ENCODE results near the gene COX20. TPM values are rescaled to one million over a fixed set of nuclear protein-coding genes. Genes with fewer than 3 reads are reported as not detected.

COX20 gene
- total and polyA plus RNA-seq, 2 of the 13 experiments (the other 11 are each of a cell fraction or from before 2014, with no cell fraction given) = 34.4 to 95.8 TPM

- TF ChIP-seq ZBTB49 (CRISPR knock-in tag; IDR thresholded peaks at IDR 0.05; ENCODE audit: borderline replicate concordance) = no peak
- 0 out of 2 replicates have a peak, but pooled peaks have one; percentile 45 for TF ChIP-seq NAIF1 (CRISPR knock-in tag; IDR thresholded peaks at IDR 0.05; ENCODE audit: borderline replicate concordance)
- peak; percentile 82; the same call in 1 of the 2 replicates for TF ChIP-seq SMAD1 (CRISPR knock-in tag; IDR thresholded peaks at IDR 0.05; ENCODE audit: borderline replicate concordance, low read depth)
- peak; percentile 47; the same call in 1 of the 2 replicates for TF ChIP-seq HNF1B (CRISPR knock-in tag; IDR thresholded peaks at IDR 0.05)
- no peak for TF ChIP-seq ZNF33A (CRISPR knock-in tag; IDR thresholded peaks at IDR 0.05; ENCODE audit: borderline replicate concordance)
- TF ChIP-seq PHF8 (CRISPR knock-in tag; IDR thresholded peaks at IDR 0.05) = peak; percentile 77
- TF ChIP-seq ZNF235 (CRISPR knock-in tag; IDR thresholded peaks at IDR 0.05; ENCODE audit: borderline replicate concordance) = no peak
- TF ChIP-seq NFIC (IDR thresholded peaks at IDR 0.05; ENCODE audit: low read length) = no peak
- TF ChIP-seq NFIB (CRISPR knock-in tag; IDR thresholded peaks at IDR 0.05; ENCODE audit: borderline replicate concordance) = no peak
- no peak for TF ChIP-seq ZSCAN22 (CRISPR knock-in tag; IDR thresholded peaks at IDR 0.05)
- TF ChIP-seq BHLHE40 (IDR thresholded peaks at IDR 0.05; ENCODE audit: low read length) = peak; percentile 57; the same call in 1 of the 2 replicates
- no peak for TF ChIP-seq SMAD9 (CRISPR knock-in tag; IDR thresholded peaks at IDR 0.05)
- TF ChIP-seq NONO (IDR thresholded peaks at IDR 0.05) = no peak
- TF ChIP-seq NONO (CRISPR knock-in tag; conservative IDR thresholded peaks at IDR 0.05) = 0 out of 2 replicates have a peak, but pooled peaks have one; percentile 56
- TF ChIP-seq ZEB1 (IDR thresholded peaks at IDR 0.05; ENCODE audit: insufficient replicate concordance, low read depth) = peak; percentile 63
- TF ChIP-seq CBX2 (IDR thresholded peaks at IDR 0.05; ENCODE audit: low read depth, low read length) = no peak
- TF ChIP-seq CBX2 (CRISPR knock-in tag; IDR thresholded peaks at IDR 0.05; ENCODE audit: low read depth) = no peak
- no peak for TF ChIP-seq DPF2 (CRISPR knock-in tag; IDR thresholded peaks at IDR 0.05; ENCODE audit: borderline replicate concordance, low read depth)
- no peak for TF ChIP-seq WIZ (CRISPR knock-in tag; IDR thresholded peaks at IDR 0.05)
- TF ChIP-seq ZNF382 (CRISPR knock-in tag; IDR thresholded peaks at IDR 0.05; ENCODE audit: borderline replicate concordance) = no peak
- peak; percentile 64; the same call in 1 of the 2 replicates for TF ChIP-seq KDM5B (CRISPR knock-in tag; IDR thresholded peaks at IDR 0.05; ENCODE audit: borderline replicate concordance)
- TF ChIP-seq ZNF251 (CRISPR knock-in tag; IDR thresholded peaks at IDR 0.05) = no peak
- no peak for TF ChIP-seq KDM6A (CRISPR knock-in tag; IDR thresholded peaks at IDR 0.05; ENCODE audit: low read depth)
- no peak for TF ChIP-seq ZBTB42 (CRISPR knock-in tag; IDR thresholded peaks at IDR 0.05)
- TF ChIP-seq ZKSCAN1 (IDR thresholded peaks at IDR 0.05; ENCODE audit: low read length) = no peak
- TF ChIP-seq ZNF589 (CRISPR knock-in tag; conservative IDR thresholded peaks at IDR 0.05) = no peak; the same call in 1 of the 2 replicates
- peak; percentile 95; the same call in 1 of the 2 replicates for TF ChIP-seq PRMT3 (CRISPR knock-in tag; IDR thresholded peaks at IDR 0.05; ENCODE audit: borderline replicate concordance, low read depth)
- no peak for TF ChIP-seq PAX8 (CRISPR knock-in tag; IDR thresholded peaks at IDR 0.05; ENCODE audit: borderline replicate concordance)
These were observed at the start of gene COX20 (continued) for GRCh38 chr1:244835276-244836134.

Data from HepG2 (cell line).